ENCODE measurements around the gene OTOP2. TPM values are rescaled to one million over a fixed set of nuclear protein-coding genes. Genes with fewer than 3 reads are reported as not detected.

Gene OTOP2
- total RNA-seq, 1 experiment from 2014 or later = 0.11 TPM

GRCh38 chr17:74947041-74947754, 23.1 kb downstream of the OTOP2 start:
- no peaks in the 10 kb centered on the region for H4K20me1 ChIP-seq (ENCODE audit: control insufficient read depth, insufficient read depth, insufficient read length)
- no peaks in the 10 kb centered on the region for H3K79me2 ChIP-seq (ENCODE audit: insufficient read depth, low read length)
- TF ChIP-seq CTCF (conservative IDR thresholded peaks at IDR 0.05) = no peak
- H3K14ac ChIP-seq (ENCODE audit: insufficient read depth, low read length) = no peak overlapping the region
- no peak overlapping the region for H4K8ac ChIP-seq (replicated peaks; ENCODE audit: insufficient read length, low read depth, low read length)
- Mint-ChIP-seq H3K4me1 (peaks cover 22 to 29% of the 10 kb centered on the region in 2 experiments), H3K36me3 (ENCODE audit: insufficient read depth in 1 of 3, low read depth in 3 of 3) (no peaks in the 10 kb centered on the region), H3K27ac (no peak overlapping the region; a peak in 1 of 7 replicates), H3K4me3 (no peak overlapping the region), H3K27me3 (ENCODE audit: low read depth) (peaks cover 33% of the 10 kb centered on the region), H3K9me3 (no peaks in the 10 kb centered on the region)
- no peak overlapping the region for H3K23ac ChIP-seq (ENCODE audit: insufficient read length, low read depth, low read length)
- H3K23me2 ChIP-seq (ENCODE audit: insufficient read length, low read depth, low read length, poor library complexity, severe bottlenecking) = no peaks in the 10 kb centered on the region
- no peaks in the 10 kb centered on the region for H3K79me1 ChIP-seq (ENCODE audit: insufficient read depth, low read depth, low read length, poor library complexity, severe bottlenecking)
- no peak overlapping the region for H2BK20ac ChIP-seq (ENCODE audit: low read depth, low read length, poor library complexity, severe bottlenecking)
- H2BK12ac ChIP-seq (ENCODE audit: insufficient read length, low read depth, low read length) = no peak overlapping the region
- no peak overlapping the region for H3K18ac ChIP-seq (ENCODE audit: insufficient read length, low read depth, low read length)
- no peaks in the 10 kb centered on the region for H3K9me3 ChIP-seq (ENCODE audit: control insufficient read depth, low read depth, low read length)
- no peak overlapping the region for H2AFZ ChIP-seq (ENCODE audit: low read length)
- no peak overlapping the region for H3T11ph ChIP-seq (ENCODE audit: low read length)
- H2BK5ac ChIP-seq (ENCODE audit: insufficient read length, low read length) = no peak overlapping the region
- no peak overlapping the region for H2BK15ac ChIP-seq (ENCODE audit: low read depth, low read length)
- no peak overlapping the region for H4K91ac ChIP-seq (ENCODE audit: insufficient read length, low read depth, low read length)
- H2AK5ac ChIP-seq (ENCODE audit: insufficient read length, low read length) = no peak overlapping the region
- no peak overlapping the region for H3K56ac ChIP-seq (ENCODE audit: insufficient read length, low read depth, low read length)
- WGBS (ENCODE audit: extremely low coverage, insufficient read length, low lambda C conversion rate) = no CpG with 5 or more reads among the region's 17 CpGs
- no peaks in the 10 kb centered on the region; the same call in 1 of the 2 replicates for H3K27me3 ChIP-seq (ENCODE audit: insufficient read depth, low read length)
- H3K27ac ChIP-seq (ENCODE audit: insufficient read length, low read depth, low read length) = no peak overlapping the region
- no peak overlapping the region for H3K4ac ChIP-seq (ENCODE audit: low read depth, low read length)
- no peak for DNase-seq
- H3K4me2 ChIP-seq (ENCODE audit: insufficient read depth, insufficient read length, low read length) = no peak overlapping the region
- H4K5ac ChIP-seq (ENCODE audit: insufficient read length, low read depth, low read length) = no peak overlapping the region
- no peak overlapping the region for H3K9ac ChIP-seq (ENCODE audit: extremely low read depth, insufficient read length, low read length)
- H3K4me1 ChIP-seq (ENCODE audit: insufficient read depth, low read length) = no peaks in the 10 kb centered on the region; the same call in 1 of the 2 replicates
- no peak overlapping the region for H2BK120ac ChIP-seq (ENCODE audit: low read depth, low read length, poor library complexity, severe bottlenecking)

Data from H9 (cell line).